ENCODE results near the gene C7orf57.
"Not testable (repeated sequence)": the region's sequence is repeated elsewhere in the genome, so short reads cannot be mapped to it uniquely, and the experiment has no call there.

C7orf57 gene

DNA sequence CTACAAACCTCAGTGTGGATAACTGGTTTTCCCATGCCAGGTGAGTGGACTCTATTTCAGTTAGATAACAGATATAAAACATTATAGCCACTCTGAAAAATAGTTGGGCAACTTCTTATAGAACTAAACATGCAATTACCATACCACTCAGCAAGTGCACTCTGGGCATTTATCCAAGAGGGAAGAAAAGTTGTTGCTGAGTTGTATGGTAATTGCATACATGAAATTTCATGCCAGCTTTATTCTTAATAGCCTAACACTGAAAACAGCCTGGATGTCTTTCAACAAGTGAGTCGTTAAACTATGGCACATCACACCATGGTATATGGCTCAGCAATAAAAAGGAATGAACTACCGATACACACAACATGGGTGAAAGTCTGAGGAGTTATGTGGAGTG is 43.1 kb downstream of the C7orf57 start:
- TF ChIP-seq, protein P1, sequence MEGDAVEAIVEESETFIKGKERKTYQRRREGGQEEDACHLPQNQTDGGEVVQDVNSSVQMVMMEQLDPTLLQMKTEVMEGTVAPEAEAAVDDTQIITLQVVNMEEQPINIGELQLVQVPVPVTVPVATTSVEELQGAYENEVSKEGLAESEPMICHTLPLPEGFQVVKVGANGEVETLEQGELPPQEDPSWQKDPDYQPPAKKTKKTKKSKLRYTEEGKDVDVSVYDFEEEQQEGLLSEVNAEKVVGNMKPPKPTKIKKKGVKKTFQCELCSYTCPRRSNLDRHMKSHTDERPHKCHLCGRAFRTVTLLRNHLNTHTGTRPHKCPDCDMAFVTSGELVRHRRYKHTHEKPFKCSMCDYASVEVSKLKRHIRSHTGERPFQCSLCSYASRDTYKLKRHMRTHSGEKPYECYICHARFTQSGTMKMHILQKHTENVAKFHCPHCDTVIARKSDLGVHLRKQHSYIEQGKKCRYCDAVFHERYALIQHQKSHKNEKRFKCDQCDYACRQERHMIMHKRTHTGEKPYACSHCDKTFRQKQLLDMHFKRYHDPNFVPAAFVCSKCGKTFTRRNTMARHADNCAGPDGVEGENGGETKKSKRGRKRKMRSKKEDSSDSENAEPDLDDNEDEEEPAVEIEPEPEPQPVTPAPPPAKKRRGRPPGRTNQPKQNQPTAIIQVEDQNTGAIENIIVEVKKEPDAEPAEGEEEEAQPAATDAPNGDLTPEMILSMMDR (IDR thresholded peaks at IDR 0.05; ENCODE audit: low read depth, low read length, missing control alignments) = no peak
- no peak for DNase-seq (ENCODE audit: extremely low read depth, low read depth)
- no peak overlapping the region for H3K4me3 ChIP-seq (replicated peaks; ENCODE audit: low read depth, low read length)

DNA sequence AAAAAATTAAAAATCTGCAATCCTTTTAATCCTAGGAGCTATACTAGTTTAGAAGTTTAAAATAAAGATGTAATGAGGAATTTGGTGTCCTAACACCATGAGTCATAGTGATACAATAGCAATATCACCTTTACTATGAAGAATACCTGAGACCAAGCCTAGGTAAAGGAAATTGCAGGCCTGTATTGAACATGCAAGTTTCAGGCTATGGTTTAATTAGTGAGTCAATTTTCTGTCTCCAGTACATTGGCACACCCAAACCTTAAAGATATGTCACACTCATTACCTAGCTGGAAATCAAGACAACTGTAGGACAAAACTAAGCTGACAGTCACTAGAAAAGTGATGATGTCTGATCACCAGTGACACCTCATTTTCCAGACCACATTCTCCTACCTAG is 47.0 kb downstream of the C7orf57 start:
- DNase-seq (ENCODE audit: extremely low read depth, low read depth); H3K4me3 ChIP-seq (replicated peaks; ENCODE audit: low read depth, low read length): not testable (repeated sequence)

DNA sequence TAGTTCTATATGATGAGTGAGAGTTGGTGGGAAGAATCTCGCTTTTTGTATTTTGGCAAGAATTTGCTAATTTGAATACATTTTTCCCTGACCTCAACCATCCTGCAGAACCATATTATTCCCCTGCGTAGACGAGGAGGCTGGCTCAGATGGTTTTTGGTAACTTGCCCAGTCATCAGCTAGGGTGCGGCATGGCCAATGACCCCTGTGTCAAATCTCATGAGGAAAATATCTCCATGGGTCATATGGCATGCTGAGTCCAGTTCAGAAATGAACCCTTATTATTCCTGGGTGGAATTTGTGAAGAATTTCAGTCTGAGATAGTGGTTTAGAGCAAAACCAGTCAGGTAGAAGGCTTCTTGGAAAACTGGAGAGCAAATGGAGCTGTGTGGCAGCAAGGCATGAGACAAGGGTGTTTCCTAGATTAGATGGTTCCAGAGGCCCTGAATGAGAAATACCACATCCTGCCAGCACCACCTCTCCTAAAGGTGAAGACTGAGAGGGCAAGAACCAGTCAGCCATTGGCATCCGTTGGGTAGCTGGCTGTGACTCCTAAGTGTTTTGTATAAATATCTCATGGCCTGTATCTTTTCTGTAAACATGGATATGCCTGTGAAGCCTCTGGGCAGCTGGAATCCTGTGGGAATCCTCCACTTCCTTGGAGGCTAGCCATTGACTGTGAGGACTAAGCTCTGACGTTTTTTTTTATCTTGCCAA is 47.9 kb downstream of the C7orf57 start:
- no peak overlapping the region for H3K4me3 ChIP-seq (replicated peaks; ENCODE audit: low read depth, low read length)
- TF ChIP-seq, protein P1 (IDR thresholded peaks at IDR 0.05; ENCODE audit: low read depth, low read length, missing control alignments) = no peak
- no peak for DNase-seq (ENCODE audit: extremely low read depth, low read depth)

DNA sequence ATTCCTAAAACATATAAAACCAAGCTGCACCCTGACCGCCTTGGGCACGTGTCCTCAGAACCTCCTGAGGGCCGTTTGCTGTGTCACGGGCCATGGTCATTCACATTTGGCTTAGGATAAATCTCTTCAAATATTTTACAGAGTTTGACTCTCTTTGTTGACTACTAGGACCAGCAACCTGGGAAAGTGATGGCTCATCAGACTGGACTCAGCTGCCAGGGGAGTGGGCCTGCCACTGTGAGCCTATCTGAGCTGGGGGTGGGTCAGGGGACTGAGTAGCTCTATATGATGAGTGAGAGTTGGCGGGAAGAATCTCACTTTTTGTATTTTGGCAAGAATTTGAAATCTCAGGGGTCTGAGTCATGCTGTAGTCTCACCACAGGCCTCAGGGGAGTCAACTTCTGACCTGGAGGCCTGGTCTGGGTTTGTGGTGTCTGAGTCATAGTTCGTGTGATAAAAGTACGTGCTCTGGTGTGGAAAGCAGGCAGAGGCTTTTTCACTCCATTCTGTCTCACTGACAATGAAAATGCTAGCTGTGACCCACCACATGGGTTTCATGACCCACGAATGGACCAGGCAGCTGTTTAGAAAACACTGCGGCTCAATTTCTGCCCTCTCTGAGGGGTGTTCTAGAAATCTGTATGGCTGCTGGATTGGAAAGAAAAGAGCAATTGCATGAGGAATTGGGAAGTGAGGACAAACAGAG is 49.5 kb downstream of the C7orf57 start:
- TF ChIP-seq, protein P1 (IDR thresholded peaks at IDR 0.05; ENCODE audit: low read depth, low read length, missing control alignments) = no peak
- DNase-seq (ENCODE audit: extremely low read depth, low read depth) = peak; percentile 94
- H3K4me3 ChIP-seq (replicated peaks; ENCODE audit: low read depth, low read length) = no peak overlapping the region

DNA sequence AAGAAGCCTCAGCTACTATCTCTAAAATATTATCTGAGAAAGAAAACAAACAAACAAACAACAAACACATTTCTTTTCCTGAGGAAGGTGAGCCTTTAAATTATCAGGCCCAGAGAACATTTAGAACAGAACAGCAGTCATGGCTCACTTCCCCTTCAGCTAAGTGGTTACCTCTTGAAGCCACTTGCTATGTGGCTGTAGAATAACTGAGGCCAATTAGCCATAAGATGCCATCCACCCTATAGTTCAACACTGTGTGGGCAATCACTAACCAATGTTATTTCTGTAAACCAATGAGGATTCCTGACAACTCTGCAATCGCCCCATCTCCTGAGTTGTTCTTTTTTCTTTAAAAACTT is 50.1 kb downstream of the C7orf57 start:
- TF ChIP-seq, protein P1 (IDR thresholded peaks at IDR 0.05; ENCODE audit: low read depth, low read length, missing control alignments) = no peak
- no peak overlapping the region for H3K4me3 ChIP-seq (replicated peaks; ENCODE audit: low read depth, low read length)
- DNase-seq (ENCODE audit: extremely low read depth, low read depth) = no peak

DNA sequence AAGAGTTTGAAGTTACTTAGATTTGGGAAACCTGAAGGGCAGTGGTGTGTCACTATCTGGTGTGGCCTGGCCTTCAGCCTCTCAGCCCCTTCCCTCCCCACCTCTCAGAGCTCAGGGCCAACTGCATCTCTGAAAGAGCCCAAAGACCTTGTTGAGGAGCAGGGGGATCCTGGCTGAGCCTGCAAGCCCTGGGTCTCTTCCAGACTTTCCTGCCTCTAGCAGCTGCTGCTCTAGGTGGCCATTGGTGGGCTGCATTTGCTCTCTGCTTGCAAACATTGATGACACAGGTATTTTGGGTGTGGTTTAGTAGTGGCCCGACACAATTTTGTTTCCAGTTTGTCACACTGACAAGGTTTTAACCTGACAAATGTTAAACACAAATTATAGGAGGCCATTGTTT is 50.6 kb downstream of the C7orf57 start:
- DNase-seq (ENCODE audit: extremely low read depth, low read depth) = no peak
- H3K4me3 ChIP-seq (replicated peaks; ENCODE audit: low read depth, low read length) = no peak overlapping the region
- TF ChIP-seq, protein P1 (IDR thresholded peaks at IDR 0.05; ENCODE audit: low read depth, low read length, missing control alignments) = no peak

DNA sequence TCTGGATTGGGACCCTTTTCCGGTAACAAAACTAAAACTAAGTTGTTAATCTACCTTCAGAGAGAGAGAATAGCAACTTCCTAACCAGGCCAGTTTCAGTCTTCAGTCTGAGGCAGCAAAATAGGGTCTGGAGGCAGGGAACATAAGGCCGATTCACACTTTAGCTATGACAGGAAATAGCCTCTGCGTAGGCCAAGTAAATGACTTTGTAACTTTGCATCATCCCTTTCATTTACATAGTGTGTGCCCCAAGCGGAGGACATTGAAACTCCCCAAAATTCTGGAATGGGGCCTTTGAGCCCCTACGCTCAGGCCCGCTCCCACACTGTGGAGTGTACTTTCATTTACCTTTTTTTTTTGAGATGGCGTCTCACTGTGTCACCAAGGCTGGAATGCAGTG is 52.0 kb downstream of the C7orf57 start:
- no peak for DNase-seq (ENCODE audit: extremely low read depth, low read depth)
- TF ChIP-seq, protein P1 (IDR thresholded peaks at IDR 0.05; ENCODE audit: low read depth, low read length, missing control alignments) = no peak
- no peak overlapping the region for H3K4me3 ChIP-seq (replicated peaks; ENCODE audit: low read depth, low read length)

All from HFF-Myc (cell line).